Body of pancreas (tissue), 4 donors: ENCODE data around the gene DTNB.

ENCODE experiments used
- CTCF ChIP-seq, 7 experiments: fragments of 450-650 bp in 4 of 7; fragments of 200-600 bp in 3 of 7; sonication (generic) in 3 of 7; IDR thresholded peaks; one replicate each; pipeline ENCODE4 v1.5.1; 2016 to 2019; ENCODE audit warnings: antibody characterized with exemption in 7 of 7
- POLR2A ChIP-seq, 3 donors: fragments of 450-650 bp; IDR thresholded peaks; one replicate each; pipeline ENCODE4 v1.6.1; 2016; ENCODE audit warnings: antibody characterized with exemption in 3 of 3, mild to moderate bottlenecking in 2 of 3

GRCh38 chr2:25340181-25340921, 333.0 kb downstream of the DTNB start:
- TF ChIP-seq POLR2A (IDR thresholded peaks at IDR 0.05), result peak in 1 of 3 donors; percentile 21
- no peak for TF ChIP-seq CTCF (IDR thresholded peaks at IDR 0.05)
